GM21619 (cell line): ENCODE measurements around the gene NCBP1.
"Not testable (repeated sequence)": the region's sequence is repeated elsewhere in the genome, so short reads cannot be mapped to it uniquely, and the experiment has no call there.

Experiments
- ATAC-seq: cut with Tn5 transposase; IDR thresholded peaks from one replicate; pipeline ENCODE4 v1.9.1; 2021; ENCODE audit not compliant: unreplicated experiment

NCBP1 gene

DNA sequence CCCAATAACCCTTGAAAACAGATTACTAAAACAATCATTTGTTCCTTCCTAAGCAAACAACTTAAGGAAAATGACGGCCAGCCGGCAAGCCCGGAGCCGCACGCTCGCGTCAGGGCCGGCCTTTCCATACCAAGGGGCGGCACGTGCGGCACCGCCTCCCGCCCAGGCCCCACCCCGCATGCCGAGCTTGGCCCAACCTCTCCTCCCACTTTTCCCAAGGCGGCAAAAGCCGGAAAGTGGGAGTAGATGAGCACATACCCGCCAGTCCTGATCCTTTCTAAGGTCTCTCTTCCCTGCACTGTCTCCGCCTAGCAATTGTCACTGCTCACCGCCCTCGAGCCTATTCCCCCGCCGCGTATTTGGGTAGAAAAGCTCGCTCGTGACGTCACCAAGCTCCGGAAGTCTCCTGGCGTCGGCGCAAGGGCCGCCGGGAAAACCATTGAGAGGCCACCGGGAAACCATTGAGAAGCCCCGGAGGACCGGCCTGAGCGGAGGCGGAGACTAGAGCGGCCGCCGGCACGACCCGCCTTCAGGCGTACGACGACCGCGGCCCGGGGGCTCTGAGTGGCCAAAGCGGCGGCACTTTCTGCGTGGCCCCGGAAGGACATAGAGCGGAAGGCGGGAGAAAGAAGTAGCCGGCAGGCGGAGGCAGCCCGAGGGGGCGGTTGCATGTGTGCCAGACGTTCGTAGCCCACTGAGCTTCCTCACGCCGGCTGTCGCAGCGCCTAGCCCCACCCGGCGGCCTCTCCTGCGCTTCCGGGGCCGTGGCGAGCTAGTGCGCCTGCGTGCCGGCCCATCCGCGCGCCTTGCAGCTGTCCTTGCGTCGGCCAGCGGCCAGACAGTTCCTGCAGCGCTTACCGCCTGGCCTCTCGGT, at the start of gene NCBP1, which contains the start of gene TSTD2:
Gene NCBP1, plus strand, starts transcription at position 837 of the 874 bp plus-strand sequence. CDS start 61 bp downstream, outside the sequence.
Gene TSTD2, minus strand, starts transcription at position 384 of the 874 bp plus-strand sequence. CDS start 5,806 bp downstream, outside the sequence.
- ATAC-seq = peak; percentile 84

DNA sequence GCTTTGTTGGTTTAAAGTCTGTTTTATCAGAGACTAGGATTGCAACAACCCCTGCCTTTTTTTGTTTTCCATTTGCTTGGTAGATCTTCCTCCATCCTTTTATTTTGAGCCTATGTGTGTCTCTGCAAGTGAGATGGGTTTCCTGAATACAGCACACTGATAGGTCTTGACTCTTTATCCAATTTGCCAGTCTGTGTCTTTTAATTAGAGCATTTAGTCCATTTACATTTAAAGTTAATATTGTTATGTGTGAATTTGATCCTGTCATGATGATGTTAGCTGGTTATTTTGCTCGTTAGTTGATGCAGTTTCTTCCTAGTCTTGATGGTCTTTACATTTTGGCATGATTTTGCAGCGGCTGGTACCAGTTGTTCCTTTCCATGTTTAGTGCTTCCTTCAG, 48.8 kb upstream of the NCBP1 start:
- not testable (repeated sequence) for ATAC-seq

DNA sequence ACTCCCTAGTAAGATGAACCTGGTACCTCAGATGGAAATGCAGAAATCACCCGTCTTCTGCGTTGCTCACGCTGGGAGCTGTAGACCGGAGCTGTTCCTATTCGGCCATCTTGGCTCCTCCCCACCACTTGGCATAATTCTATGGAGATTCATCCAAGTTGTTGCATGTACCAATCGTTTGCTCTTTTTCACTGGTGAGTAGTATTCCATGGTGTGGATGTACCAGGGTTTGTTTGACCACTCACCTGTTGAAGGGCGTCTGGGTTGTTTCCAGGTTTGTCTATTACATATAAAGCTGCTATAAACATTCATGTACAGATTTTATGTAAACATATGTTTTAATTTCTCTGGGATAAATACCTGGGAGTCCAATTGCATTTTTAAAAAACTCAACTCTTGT, 46.7 kb upstream of the NCBP1 start:
- ATAC-seq = not testable (repeated sequence)

DNA sequence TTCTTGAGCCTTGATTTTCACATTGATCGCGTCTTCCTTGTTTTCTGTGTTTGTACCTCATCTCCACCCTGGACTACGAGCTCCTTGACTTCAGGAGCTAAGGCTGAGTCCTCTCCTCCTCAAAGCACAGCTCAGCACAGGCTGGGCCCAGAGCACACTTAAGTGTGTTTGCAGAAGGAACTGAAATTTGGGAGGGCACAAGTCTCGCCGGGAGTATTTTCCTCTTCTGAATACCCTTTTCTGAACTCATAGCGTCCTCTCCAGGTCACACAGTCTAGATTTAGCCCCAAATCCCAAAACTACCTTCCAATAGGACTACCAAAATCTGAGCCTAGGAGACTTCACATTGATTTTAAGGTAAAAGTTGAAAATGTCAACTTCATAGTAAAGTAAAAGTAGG, 42.1 kb upstream of the NCBP1 start:
- no peak for ATAC-seq

DNA sequence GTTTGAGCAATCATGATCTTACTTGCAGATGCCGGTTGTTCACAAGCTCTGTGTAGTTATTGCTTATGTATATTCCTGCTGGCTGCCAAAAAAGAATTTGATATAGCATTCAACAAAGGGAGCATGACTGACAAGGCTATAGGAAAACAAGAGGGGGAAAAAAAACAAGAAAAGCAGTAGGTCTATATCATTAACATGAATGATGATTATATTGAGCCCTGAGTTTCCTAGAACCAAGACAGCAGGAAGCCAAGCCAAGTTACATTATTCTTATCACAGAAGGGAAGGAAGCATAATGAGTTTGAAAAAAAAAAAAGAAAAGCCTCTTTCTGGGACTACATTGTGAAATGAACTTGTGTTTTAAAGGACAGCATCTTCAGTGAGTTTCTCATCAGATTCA, 41.5 kb upstream of the NCBP1 start:
- no peak for ATAC-seq

DNA sequence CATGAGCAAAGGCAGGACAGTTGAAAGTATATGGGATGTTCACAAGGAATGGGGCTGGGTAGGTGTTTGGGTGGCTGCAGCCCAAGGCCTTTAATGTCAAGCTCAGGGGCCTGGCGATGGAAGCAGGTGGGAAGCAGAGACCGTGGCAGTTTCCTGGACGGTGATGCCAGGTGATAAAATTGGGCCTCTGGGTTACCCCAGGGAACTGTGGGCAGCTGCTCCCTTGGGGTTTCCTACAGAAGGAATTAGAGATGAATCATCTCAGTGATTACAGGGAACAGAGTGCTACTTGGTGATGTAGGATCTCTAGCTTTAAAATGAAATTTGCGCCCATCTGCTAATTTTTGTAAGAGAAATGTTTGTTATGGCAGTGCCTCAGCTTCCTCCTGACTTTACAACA, 39.7 kb upstream of the NCBP1 start:
- no peak for ATAC-seq

GRCh38 chr9:97594381-97594921, 39.2 kb upstream of the NCBP1 start:
- no peak for ATAC-seq

DNA sequence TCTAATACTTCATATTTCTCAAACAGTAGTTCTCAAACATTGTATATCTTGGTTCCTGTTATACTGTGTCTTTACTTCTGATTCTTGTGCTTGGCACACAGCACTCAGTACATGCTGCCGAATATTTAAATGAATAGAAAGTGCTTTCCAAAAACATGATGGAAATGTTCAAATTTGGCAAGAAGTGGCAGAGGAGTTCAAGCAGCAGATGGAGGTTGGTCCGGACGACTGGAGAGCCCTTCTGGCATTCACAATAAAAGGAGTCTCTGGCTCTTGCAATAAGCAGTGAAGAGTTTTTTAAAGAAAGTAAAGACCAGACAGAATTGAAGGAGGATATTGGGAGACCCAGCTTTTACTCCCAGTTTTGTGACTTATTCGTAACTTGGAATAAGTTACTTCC, 36.7 kb upstream of the NCBP1 start:
- ATAC-seq = no peak

- ATAC-seq = peak; percentile 91
Observed at GRCh38 chr9:97598461-97599288, 34.9 kb upstream of the NCBP1 start.

GRCh38 chr9:97599314-97599846, 34.2 kb upstream of the NCBP1 start:
- no peak for ATAC-seq

DNA sequence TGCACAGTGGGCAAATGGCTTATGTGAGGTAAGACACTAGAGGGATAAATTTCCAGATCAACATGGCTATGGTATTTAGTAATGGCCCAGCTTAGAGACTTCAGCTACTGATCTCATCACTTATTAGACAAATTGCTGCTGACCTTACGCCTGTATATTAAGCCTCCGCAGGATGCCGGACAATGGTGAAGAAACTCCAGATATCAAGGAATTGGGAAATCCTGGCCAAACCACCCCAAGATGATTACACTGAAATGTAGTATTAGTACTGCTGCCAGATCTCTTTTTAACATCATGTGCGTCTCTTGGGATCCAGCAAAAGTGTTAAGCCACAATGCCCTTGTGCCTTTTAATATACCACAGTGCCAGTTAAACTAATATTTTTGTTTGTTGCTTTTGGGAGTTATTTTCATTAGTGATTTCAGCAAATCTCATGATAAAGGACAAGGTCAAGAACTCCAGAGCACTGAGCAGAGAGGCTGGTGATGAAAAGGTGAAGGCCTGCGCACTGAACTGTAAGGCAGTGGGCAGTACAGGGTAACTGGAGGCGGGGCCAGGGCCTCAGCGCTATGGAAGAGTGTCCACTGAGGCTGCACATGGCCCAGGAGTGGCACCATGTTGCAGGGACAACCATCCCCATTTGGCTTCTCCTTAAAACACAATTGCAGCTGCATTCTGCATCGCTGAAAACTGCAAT, 32.9 kb upstream of the NCBP1 start:
- no peak for ATAC-seq

DNA sequence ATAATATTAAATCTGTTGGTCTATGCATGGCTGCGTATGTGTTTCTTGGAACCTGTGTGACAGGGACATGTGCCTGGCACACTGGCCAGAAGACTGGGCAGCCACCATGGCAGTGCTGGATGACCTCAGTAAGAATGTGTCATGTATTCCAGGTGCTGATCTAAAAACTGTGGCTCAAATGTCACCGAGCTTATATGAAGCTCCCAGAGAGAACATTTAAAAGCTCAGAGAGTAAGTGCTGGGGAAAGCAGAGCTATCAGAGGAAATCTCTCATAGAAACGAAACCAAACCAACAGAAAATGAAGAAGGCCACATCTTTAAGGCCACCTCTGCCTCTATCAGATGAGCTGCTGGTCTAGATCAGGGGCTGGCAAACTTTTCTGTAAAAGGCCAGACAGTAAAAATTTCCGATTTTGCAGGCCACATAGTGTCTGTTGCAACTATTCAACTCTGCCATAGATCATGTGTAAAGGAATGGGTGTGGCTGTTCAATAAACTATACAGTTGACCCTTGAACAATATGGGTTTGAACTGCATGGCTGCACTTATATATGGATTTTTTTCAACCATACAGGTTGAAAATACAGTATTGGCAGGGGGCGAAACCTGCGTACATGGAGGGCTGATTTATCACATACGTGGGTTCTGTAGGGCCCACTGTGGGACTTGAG, 32.3 kb upstream of the NCBP1 start:
- no peak for ATAC-seq

DNA sequence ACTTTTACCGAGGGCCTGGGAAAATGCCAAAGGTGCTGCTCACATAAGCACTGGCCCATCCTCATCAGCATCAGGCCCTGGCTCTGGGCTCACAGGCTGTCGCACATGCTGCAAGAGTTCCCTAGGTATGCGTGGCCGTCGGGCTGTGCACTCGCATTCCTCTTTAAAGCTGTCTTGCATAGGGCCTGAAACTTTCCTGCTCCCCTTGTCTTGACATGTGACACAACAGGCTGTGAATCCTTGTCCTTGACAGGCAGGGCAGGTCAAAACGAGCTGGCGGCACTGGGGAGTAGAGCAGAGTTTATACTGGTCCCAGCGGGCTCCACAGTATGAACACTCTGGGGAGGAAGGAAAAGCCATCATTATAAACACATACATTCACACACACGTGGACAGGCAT, 31.2 kb upstream of the NCBP1 start:
- no peak for ATAC-seq

DNA sequence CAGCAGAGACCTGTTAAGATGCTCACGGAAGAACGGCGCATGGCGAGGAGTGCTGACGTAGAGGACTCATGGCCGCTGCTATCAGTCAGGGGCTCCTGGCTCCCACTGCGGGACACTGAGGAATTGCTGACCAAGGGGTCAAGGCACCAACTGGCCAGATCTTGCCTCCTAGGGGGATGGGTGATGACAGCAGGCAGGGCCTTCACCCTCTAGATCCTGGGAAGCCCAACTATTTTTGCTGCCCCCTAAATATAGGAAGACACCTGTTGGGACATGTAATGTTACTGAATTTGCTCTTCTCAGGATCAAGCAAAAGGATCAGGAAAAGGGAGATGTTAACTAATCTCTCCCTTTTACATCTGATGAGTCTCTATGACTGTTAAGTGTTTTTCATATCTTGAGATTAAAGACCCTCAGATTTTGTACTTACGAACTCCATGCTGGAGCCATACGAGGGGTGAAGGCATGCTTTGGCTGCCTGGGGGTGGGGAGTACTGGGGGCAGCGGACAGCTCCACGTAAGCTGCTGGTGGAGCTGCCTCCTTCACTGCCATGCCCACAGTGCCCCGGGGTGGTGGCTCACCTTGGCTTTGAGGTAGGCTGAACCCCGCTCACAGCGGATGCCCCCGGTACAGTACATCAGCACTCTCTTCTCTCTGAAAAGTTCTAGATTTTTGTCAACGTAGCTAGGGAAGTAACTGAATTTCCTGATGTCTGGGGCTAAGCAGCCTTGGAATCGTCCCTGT, 28.5 kb upstream of the NCBP1 start:
- no peak for ATAC-seq

- no peak for ATAC-seq
Observed at GRCh38 chr9:97615439-97616072, 18.1 kb upstream of the NCBP1 start.

- peak; percentile 53 for ATAC-seq
Observed at GRCh38 chr9:97617939-97618416, 15.6 kb upstream of the NCBP1 start.

GRCh38 chr9:97620063-97620462, 13.6 kb upstream of the NCBP1 start:
- ATAC-seq = not testable (repeated sequence)

DNA sequence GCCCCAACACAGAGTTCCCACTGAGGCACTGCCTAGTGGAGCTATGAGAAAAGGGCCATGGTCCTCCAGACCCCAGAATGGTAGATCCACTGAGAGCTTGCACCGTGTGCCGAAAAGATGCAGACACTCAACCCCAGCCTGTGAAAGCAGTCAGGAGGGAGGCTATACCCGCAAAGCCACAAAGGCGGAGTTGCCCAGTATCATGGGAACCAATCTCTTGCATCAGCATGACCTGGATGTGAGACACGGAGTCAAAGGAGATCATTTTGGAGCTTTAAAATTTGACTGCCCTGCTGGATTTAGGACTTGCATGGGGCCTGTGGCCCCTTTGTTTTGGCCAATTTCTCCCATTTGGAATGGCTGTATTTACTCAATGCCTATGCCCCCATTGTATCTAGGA, 11.1 kb upstream of the NCBP1 start:
- not testable (repeated sequence) for ATAC-seq

- ATAC-seq = no peak
Observed at GRCh38 chr9:97623946-97624345, 9.7 kb upstream of the NCBP1 start.
